ENCODE data around the gene GPR45.

GPR45 gene

GRCh38 chr2:105224444-105224843 lies 17.1 kb upstream of the GPR45 start:
- no peaks in the 10 kb centered on the region for H3K36me3 ChIP-seq (ENCODE audit: control insufficient read depth, insufficient read depth, low read length)
- TF ChIP-seq CTCF (IDR thresholded peaks at IDR 0.05; ENCODE audit: insufficient read depth, low read length, poor library complexity, severe bottlenecking), result no peak
- no peak for DNase-seq (ENCODE audit: extremely low read depth, insufficient read length)
- H3K27me3 ChIP-seq (replicated peaks; ENCODE audit: control insufficient read depth, insufficient read depth, low read length), result no peaks in the 10 kb centered on the region
- H3K4me3 ChIP-seq (replicated peaks; ENCODE audit: low read depth, low read length), result no peak overlapping the region

GRCh38 chr2:105231232-105231619 lies 10.3 kb upstream of the GPR45 start:
- no peak overlapping the region for H3K4me3 ChIP-seq (replicated peaks; ENCODE audit: low read depth, low read length)
- DNase-seq (ENCODE audit: extremely low read depth, insufficient read length), result no peak
- H3K27me3 ChIP-seq (replicated peaks; ENCODE audit: control insufficient read depth, insufficient read depth, low read length), result no peaks in the 10 kb centered on the region
- no peak for TF ChIP-seq CTCF (IDR thresholded peaks at IDR 0.05; ENCODE audit: insufficient read depth, low read length, poor library complexity, severe bottlenecking)
- no peaks in the 10 kb centered on the region for H3K36me3 ChIP-seq (ENCODE audit: control insufficient read depth, insufficient read depth, low read length)

GRCh38 chr2:105235388-105236059 lies 6.0 kb upstream of the GPR45 start:
- TF ChIP-seq CTCF (IDR thresholded peaks at IDR 0.05; ENCODE audit: insufficient read depth, low read length, poor library complexity, severe bottlenecking), result peak; percentile 70
- no peaks in the 10 kb centered on the region for H3K27me3 ChIP-seq (replicated peaks; ENCODE audit: control insufficient read depth, insufficient read depth, low read length)
- no peak for DNase-seq (ENCODE audit: extremely low read depth, insufficient read length)

GRCh38 chr2:105236060-105236424 lies 5.5 kb upstream of the GPR45 start:
- Histone ChIP-seq H3K27me3 (replicated peaks; ENCODE audit: control insufficient read depth, insufficient read depth, low read length) (no peaks in the 10 kb centered on the region), H3K36me3 (ENCODE audit: control insufficient read depth, insufficient read depth, low read length) (no peaks in the 10 kb centered on the region), H3K4me3 (replicated peaks; ENCODE audit: low read depth, low read length) (no peak overlapping the region)
- TF ChIP-seq CTCF (IDR thresholded peaks at IDR 0.05; ENCODE audit: insufficient read depth, low read length, poor library complexity, severe bottlenecking), result no peak
- DNase-seq (ENCODE audit: extremely low read depth, insufficient read length), result no peak

More at GRCh38 chr2:105235388-105236059, 6.0 kb upstream of the GPR45 start:
- H3K4me3 ChIP-seq (replicated peaks; ENCODE audit: low read depth, low read length), result no peak overlapping the region
- no peaks in the 10 kb centered on the region for H3K36me3 ChIP-seq (ENCODE audit: control insufficient read depth, insufficient read depth, low read length)

- H3K27me3 ChIP-seq (replicated peaks; ENCODE audit: control insufficient read depth, insufficient read depth, low read length), result no peaks in the 10 kb centered on the region
- H3K4me3 ChIP-seq (replicated peaks; ENCODE audit: low read depth, low read length), result no peak overlapping the region
- no peaks in the 10 kb centered on the region for H3K36me3 ChIP-seq (ENCODE audit: control insufficient read depth, insufficient read depth, low read length)
- no peak for DNase-seq (ENCODE audit: extremely low read depth, insufficient read length)
- no peak for TF ChIP-seq CTCF (IDR thresholded peaks at IDR 0.05; ENCODE audit: insufficient read depth, low read length, poor library complexity, severe bottlenecking)
Observed at GRCh38 chr2:105237045-105237765, 4.3 kb upstream of the GPR45 start.

Data from GM06990 (cell line).